ENCODE data around the gene IL4I1.

The IL4I1 gene

DNA sequence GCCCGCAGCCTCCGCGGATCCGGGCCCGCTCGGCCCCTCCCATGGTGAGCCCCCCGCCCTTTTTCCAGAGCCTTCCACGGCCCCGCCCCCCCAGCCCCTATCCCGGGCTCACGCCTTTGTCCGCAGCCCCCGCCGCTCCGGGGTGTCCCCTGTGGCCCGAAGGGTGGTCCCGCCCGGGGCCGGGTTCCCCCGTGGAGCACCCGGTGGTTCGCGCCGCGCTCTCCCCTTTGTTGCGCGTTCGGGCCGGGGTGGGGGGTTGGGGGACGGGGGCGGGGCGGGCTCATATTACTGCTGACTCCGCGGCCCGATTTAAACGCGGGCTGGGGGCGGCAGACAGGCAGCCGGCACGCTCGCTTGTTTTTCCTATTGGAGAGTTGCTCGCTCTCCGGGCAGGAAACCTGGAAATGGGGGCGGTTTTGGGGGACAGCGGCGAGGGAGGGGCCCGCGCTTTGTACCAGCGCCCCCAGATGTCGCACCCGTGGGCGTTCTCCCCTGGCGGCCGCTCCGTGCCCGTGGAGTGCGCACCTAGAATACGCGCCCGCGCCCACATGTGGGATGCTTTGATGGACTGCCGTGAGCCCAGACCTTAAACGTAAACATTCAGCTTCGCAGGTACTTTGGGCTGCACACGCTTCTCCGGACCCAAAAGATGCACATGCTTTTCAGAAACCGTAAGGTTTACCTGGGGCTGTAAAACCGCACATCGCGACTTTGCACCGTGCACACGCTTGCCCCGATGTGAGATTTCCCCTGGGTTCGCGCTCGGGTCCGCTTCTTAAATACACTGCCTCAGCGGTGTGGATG, 45.0 kb downstream of the IL4I1 start:
- no peak for DNase-seq (ENCODE audit: low read depth)

DNA sequence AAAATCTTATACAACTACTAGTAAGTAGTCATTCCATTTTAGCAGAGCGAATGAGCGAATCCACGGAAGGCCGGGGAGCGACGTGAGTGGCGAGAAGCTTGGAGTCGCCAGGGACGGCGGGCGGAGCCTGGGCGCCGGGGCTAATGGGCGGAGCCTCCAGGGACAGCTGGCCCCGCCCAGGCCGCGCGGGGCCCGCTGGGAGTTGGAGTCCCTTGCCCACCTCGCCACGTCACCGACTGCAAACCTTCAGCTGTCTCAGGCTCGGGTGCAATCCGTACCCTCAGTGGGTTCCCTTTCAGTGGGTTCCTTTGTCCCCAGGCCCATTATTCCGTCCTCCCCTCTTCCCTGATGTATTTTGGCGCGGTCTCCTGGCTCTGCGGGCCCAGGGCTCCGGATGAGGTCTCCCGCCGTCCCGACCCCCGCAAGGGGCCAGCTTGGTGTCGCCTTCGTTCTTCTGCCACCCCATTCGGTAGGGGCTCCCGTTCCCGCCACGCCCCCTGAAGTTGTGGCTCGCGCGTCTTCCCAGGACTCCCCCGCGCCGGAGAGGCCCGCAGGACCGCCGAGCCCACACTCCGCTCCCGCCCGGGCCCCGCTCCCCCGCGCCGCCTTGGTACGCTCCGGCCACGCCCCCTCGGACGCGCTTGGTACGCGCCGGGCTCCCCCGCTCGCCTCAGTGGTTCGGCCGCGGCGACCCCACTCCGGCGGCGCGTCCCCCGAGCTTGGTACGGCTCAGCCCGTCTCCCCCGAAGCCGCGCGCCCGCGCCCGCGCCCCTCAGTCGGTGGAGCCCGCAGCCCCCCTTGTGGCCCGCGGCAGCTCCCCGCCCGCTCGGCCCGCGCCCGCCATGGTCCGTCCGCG, 46.0 kb downstream of the IL4I1 start, which contains the start of gene PTOV1:
Gene PTOV1 (plus strand): TSS at position 673 of the 856 bp plus-strand sequence.
- peak; percentile 80 for DNase-seq (ENCODE audit: low read depth)

DNA sequence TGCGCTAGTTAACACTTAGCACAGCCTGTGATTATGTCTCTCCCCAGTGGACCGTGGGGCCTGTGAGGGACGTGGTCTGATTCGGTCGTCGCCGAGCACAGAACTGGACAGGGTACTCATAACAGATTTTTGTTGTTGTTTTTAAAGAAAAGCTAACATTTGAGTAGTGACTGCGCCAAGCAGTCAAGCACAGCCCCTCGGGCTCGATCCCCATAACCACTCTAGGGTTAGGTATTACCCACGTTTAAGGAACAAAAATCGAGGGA, 46.5 kb downstream of the IL4I1 start:
- no peak for DNase-seq (ENCODE audit: low read depth)

DNA sequence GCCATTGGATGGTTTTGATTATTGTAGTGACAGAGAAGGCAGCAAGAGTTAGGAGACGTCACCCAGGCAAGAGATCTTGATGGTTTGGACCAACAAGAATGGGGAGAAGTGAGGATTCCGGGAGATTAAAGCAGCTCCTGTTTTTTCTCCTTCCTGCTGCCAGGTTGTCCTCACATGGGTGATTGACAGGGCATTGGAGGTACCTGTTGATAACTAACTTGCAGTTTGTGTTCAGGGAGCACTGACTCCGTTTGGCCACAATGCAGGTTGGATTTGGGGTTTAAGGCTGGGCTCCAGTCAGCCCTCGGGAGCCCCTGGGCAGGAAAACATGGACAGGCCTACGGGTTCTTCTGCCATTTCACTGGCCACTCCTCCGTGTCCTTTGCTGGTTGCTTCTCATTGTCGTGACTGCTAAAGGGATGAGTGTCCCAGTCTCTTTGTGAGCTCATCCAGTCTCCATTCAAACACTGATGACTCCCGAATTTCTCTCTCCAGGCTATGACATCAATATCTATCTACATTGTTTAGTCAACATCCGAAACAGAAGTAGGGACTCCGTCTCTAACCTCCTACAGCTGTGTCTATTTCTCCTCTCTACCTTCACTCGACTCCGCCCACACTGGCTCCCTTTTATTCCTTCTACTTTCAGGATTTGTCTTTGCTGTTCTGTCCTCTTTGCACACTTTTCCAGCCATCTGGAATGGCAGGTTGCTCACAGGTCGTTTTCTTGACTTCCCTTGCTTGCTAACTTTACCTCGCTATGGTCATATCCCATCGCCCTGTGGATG, 47.1 kb downstream of the IL4I1 start:
- no peak for DNase-seq (ENCODE audit: low read depth)

DNA sequence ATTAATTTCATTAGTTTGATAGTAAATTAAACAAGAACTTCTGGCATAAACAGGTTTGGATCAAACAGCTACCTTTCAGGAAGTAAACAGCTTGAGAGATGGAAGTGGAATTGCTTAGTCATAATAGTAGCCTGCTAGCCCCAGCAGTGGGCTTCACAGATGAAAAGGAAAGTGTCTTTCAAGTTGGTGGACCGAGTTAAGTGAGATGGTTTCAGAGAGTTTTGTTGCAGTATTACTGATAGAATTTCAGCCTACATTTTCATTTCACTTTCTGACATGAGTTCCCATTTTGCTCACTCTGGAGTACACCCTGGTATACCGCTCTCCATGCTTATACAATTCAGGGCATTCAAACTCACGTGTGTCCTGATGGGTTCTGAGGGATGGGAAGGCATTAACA, 47.7 kb downstream of the IL4I1 start:
- no peak for DNase-seq (ENCODE audit: low read depth)

DNA sequence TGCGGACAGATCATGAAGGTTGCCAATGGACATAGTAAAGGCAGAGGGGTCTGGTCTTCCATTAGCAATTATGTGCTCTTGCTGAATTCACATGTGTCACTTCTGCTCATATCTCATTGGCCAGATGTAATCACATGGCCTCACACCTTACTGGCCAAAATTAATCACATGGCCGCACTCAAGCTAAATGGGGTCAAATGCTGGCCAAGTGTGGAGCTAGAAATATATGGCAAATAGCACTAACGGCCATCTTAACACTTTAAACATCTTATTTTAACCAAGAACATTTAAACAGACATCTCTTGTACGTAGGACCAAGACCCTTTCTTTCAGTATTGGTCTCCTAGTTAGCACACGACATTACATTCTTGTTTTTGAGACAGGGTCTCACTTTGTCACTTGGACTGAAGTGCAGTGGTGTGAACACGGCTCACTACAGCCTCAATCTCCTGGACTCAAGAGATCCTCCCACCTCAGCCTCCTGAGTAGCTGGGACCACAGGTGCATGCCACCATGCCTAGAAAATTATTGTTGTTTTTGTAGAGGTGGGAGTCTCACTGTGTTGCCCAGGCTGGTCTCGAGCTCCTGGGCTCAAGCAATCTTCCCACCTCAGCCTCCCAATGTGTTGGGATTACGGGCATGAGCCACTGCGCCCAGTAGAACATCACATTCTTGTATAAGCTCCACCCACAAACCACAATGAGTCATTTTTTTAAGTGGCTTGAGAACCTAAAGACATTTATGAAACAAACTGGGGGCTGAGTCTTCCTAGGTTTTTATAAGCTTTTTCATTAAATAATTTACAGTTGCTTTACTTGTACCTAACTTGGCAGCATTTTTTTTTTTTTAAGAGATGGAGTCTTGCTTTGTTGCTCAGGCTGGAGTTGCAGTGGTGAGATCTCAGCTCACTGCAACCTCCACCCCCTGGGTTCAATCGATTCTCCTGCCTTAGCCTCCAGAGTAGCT, 48.7 kb downstream of the IL4I1 start:
- peak; percentile 61 for DNase-seq (ENCODE audit: low read depth)

DNA sequence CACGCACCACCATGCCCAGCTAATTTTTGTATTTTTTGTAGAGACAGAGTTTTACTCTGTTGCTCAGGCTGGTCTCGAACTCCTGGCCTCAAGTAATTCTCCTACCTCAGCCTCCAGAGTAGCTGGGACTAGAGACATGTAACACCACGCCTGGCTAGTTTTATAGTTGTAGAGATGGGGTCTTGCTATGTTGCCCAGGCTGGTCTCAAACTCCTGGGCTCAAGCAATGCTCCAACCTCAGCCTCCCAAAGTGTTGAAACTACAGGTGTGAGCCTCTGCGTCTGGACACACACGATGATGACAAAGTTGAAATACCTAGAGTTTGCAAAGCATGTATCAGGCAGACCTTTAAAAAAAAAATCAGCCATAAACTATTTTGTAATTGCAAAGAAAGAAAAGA, 50.3 kb downstream of the IL4I1 start:
- DNase-seq (ENCODE audit: low read depth): no peak

DNA sequence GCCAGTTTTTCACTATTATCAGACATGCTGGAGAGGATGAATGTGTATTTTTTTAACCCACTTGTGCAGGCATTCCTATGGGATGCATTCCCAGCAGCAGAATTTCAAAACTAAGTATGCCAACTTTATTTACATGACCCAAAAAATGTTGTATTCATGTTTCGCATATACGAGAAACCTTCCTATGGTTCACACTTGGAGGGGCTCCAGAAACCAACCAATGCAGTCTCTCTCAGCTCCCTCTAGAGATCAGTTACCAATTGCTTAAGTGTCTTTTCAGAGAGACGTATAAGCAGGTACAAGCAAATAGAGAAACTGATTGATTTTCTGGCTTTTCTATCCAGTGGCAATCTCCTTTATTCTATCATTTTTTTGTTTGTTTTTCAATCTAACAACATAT, 51.3 kb downstream of the IL4I1 start:
- no peak for DNase-seq (ENCODE audit: low read depth)

DNA sequence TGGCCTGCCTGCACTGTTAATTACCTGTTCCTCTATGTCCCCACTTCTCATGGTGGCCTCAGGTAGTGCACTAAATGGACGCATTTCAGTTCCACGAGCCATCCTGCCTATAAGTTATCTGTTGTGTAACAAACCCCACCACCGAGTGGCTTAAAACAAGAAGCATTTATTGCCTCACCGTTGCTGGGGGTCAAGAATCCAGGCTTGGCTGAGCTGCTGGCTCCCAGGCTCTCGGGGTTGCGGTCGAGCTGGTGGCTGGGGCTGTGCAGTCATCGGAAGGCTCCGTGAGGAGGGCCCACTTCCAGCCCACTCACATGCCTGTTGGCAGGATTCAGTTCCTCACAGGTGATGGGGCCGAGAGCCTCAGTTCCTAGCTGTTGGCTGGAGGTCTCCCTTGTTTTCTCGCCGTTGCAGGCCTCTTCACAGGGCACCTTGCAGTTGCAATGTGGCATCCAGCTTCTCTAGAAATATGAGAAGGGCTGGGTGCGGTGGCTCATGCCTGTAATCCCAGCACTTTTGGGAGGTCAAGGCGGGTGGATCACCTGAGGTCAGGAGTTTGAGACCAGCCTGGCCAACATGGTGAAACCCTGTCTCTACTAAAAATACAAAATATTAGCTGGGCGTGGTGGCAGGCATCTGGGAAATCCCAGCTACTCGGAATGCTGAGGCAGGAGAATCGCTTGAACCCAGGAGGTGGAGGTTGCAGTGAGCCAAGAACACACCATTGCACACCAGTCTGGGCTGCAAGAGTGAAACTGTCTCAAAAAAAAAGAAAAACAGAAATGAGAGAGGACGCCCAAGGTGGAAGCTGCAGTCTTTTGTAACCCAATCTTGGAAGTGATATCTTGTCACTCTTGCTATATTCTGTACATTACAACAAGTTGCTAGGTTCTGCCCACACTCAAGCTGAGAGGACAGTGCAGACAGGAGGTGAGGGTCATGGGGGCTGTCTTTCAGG, 52.3 kb downstream of the IL4I1 start:
- DNase-seq (ENCODE audit: low read depth): no peak

DNA sequence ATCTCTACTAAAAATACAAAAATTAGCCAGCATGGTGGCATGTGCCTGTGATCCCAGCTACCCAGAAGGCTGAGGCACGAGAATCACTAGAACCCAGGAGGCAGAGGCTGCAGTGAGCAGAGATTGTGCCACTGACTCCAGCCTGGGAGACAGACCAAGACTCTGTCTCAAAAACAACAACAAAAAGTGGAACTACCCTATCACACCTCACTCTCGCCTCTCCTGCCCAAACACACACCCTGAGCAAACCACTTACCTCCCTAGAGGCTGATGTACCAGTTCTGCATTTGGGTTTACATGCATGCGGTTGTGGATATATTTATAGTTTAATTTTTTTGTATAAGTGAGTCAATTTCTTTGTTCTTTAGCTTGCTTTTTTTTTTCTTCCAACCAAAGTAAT, 53.4 kb downstream of the IL4I1 start:
- no peak for DNase-seq (ENCODE audit: low read depth)

DNA sequence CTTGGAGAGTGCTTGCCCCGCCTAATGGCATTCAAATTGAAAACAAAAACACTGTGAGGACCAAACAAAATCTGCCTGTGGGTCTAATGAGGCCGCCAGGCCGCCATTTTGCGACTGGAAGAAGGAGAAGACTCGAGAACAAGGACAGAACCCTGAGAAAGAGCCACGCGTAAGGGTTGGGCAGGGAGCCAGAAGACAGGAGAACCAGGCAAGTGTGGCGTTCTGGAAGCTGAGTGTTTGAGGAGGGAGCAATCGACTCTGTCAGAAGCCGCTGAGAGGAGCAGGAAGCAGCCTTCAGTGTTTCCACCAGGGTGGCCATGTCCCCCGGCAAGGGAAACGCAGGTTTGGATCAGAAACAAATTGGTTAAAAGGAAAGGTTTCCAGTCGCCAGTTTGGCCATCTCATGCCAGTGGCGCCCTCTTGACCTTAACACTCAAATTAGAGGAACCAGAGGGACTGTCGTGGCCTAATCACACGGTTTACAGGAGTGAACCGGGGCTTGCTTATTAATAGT, 55.9 kb downstream of the IL4I1 start:
- no peak for DNase-seq (ENCODE audit: low read depth)

DNA sequence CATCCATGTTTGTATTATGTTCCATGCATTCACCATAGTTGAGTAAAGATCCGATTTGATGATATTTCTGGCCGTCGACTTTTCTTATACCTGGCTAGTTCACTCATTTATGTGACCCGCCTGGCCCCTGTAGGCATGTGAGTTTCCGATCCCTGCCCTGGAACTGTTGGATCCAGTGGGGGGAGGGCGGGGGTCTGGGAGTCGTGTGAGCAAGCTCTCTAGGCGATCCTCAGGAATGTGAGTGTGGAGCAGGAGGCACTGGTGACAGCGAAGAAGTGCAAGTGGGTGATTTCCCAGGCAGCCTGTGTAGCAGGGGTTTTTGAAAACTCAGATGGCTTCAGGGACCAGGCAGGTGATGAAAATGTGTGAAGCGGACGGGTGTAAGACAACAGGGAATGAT, 56.4 kb downstream of the IL4I1 start:
- DNase-seq (ENCODE audit: low read depth): no peak

DNA sequence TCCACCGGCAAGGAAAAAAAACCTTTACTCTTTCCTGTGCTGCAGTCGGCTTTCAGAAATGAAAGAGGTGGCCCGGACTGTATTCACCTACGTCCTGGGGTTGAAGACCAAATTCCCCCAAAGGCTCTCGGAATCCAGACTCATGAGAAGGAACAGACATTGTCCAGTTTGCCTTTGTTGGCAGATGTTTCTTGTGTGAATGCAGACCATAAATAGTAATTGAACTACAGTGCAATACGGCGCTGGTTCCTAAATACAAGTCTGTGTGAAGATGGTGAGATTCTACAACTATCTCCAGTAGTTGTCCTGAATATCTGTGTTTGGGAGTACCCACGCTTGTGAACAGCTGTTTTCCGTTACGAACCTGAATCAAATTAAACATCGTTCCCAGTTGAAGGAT, 57.0 kb downstream of the IL4I1 start:
- DNase-seq (ENCODE audit: low read depth): no peak
